Hepatocyte (in vitro differentiated cells): ENCODE data around the gene RAD51D. TPM values are rescaled to one million over a fixed set of nuclear protein-coding genes. Genes with fewer than 3 reads are reported as not detected.

ENCODE experiments used
- DNase-seq: peaks from one replicate; pipeline ENCODE4 v3.0.0-alpha.2; 2016; ENCODE audit warnings: low spot score
- H2AFZ ChIP-seq: fragments of 200-600 bp; sonication (generic); 2 replicates; pipeline ENCODE4 v1.6.0; 2016; ENCODE audit warnings: antibody characterized with exemption, mild to moderate bottlenecking
- H3K27ac ChIP-seq: fragments of 200-600 bp; sonication (generic); 2 replicates; pipeline ENCODE4 v1.5.1; 2016; ENCODE audit warnings: mild to moderate bottlenecking
- H3K27me3 ChIP-seq: fragments of 200-600 bp; sonication (generic); 2 replicates; pipeline ENCODE4 v1.6.1; 2016
- H3K36me3 ChIP-seq: fragments of 200-600 bp; sonication (generic); replicated peaks from 2 replicates; pipeline ENCODE4 v1.5.1; 2016; ENCODE audit warnings: low read depth; ENCODE audit not compliant: insufficient read depth
- H3K4me1 ChIP-seq: fragments of 200-600 bp; sonication (generic); 2 replicates; pipeline ENCODE4 v1.5.1; 2016; ENCODE audit warnings: mild to moderate bottlenecking, moderate library complexity; ENCODE audit not compliant: insufficient read depth
- H3K4me2 ChIP-seq: fragments of 200-600 bp; sonication (generic); 2 replicates; pipeline ENCODE4 v1.6.0; 2016
- H3K4me3 ChIP-seq: fragments of 200-600 bp; sonication (generic); 2 replicates; pipeline ENCODE4 v1.5.1; 2016; ENCODE audit warnings: mild to moderate bottlenecking
- H3K79me2 ChIP-seq: fragments of 200-600 bp; sonication (generic); 2 replicates; pipeline ENCODE4 v1.6.0; 2017; ENCODE audit warnings: mild to moderate bottlenecking
- H3K9me2 ChIP-seq: fragments of 200-600 bp; sonication (generic); replicated peaks from 2 replicates; pipeline ENCODE4 v1.6.0; 2017; ENCODE audit warnings: mild to moderate bottlenecking; ENCODE audit not compliant: insufficient read depth
- H3K9me3 ChIP-seq: fragments of 200-600 bp; sonication (generic); 2 replicates; pipeline ENCODE4 v1.5.1; 2016; ENCODE audit warnings: low read depth, mild to moderate bottlenecking
- H4K20me1 ChIP-seq: fragments of 200-600 bp; sonication (generic); 2 replicates; pipeline ENCODE4 v1.6.0; 2016; ENCODE audit warnings: mild to moderate bottlenecking; ENCODE audit not compliant: insufficient read depth, poor library complexity, severe bottlenecking
- CTCF ChIP-seq: fragments of 200-600 bp; sonication (generic); IDR thresholded peaks from 2 replicates; pipeline ENCODE4 v1.5.1; 2016; ENCODE audit warnings: antibody characterized with exemption, mild to moderate bottlenecking; ENCODE audit not compliant: poor library complexity
- EZH2 ChIP-seq: fragments of 200-600 bp; sonication (generic); IDR thresholded peaks from 2 replicates; pipeline ENCODE4 v1.6.1; 2016; ENCODE audit warnings: antibody characterized with exemption, mild to moderate bottlenecking, borderline replicate concordance
- EZH2phosphoT487 ChIP-seq: fragments of 200-600 bp; sonication (generic); IDR thresholded peaks from one replicate; pipeline ENCODE4 v1.6.1; 2018; ENCODE audit warnings: antibody characterized with exemption, mild to moderate bottlenecking, low read depth, moderate library complexity; ENCODE audit not compliant: unreplicated experiment, severe bottlenecking
- WGBS: methylation state at CpG from one replicate; pipeline ENCODE4 v1.1.6; 2016; ENCODE audit warnings: low lambda C conversion rate; ENCODE audit errors: missing lambda C conversion rate; 5-methylcytosine and 5-hydroxymethylcytosine counted together
- polyA plus RNA-seq: library from polyadenylated mRNA; unstranded; fragments of >200 nt; fragmentation: Nextera tagmentation; extraction: Ambion mirVana; gene quantifications from 2 replicates; pipeline ENCODE4 v1.2.1, GENCODE V29; 2016
- total RNA-seq: library from RNA; depleted of rRNA; stranded (reverse); fragments of >200 nt; gene quantifications from 2 replicates; pipeline ENCODE4 v1.2.3, GENCODE V29; 2014

RAD51D gene
- total and polyA plus RNA-seq, 2 experiments from 2014 or later, result 7.1 to 9.9 TPM

GRCh38 chr17:35052241-35052610 lies 67.4 kb downstream of the RAD51D start:
- no peaks in the 10 kb centered on the region for H3K27me3 ChIP-seq
- H3K4me1 ChIP-seq, result peaks cover 28% of the 10 kb centered on the region
- peak overlapping the region; percentile 70 for H3K4me2 ChIP-seq
- H3K27ac ChIP-seq, result peak overlapping the region; percentile 80
- H4K20me1 ChIP-seq, result peaks cover 14% of the 10 kb centered on the region
- no peak overlapping the region for H2AFZ ChIP-seq
- H3K79me2 ChIP-seq, result peaks cover 77% of the 10 kb centered on the region
- no peak for DNase-seq
- H3K4me3 ChIP-seq, result no peak overlapping the region
- TF ChIP-seq EZH2, result no peak
- TF ChIP-seq EZH2phosphoT487, result no peak
- TF ChIP-seq CTCF, result no peak
- H3K9me2 ChIP-seq, result no peaks in the 10 kb centered on the region
- H3K9me3 ChIP-seq, result no peaks in the 10 kb centered on the region
- no peaks in the 10 kb centered on the region for H3K36me3 ChIP-seq

- H3K4me1 ChIP-seq, result peaks cover 33% of the 10 kb centered on the region
- H4K20me1 ChIP-seq, result peaks cover 14% of the 10 kb centered on the region
Observed at GRCh38 chr17:35051579-35052240, 68.0 kb downstream of the RAD51D start.

GRCh38 chr17:35051183-35051578 lies 68.5 kb downstream of the RAD51D start:
- peaks cover 14% of the 10 kb centered on the region for H4K20me1 ChIP-seq
- TF ChIP-seq CTCF (no peak), EZH2phosphoT487 (no peak), EZH2 (no peak)
- H3K4me1 ChIP-seq, result peaks cover 37% of the 10 kb centered on the region
- H3K9me2 ChIP-seq, result no peaks in the 10 kb centered on the region
- H3K4me3 ChIP-seq, result no peak overlapping the region
- no peaks in the 10 kb centered on the region for H3K27me3 ChIP-seq
- H3K9me3 ChIP-seq, result no peaks in the 10 kb centered on the region
- peak overlapping the region; percentile 70 for H3K4me2 ChIP-seq
- no peaks in the 10 kb centered on the region for H3K36me3 ChIP-seq
- H2AFZ ChIP-seq, result no peak overlapping the region
- no peak for DNase-seq
- H3K79me2 ChIP-seq, result peaks cover 72% of the 10 kb centered on the region
- 23% methylated on average over 2 of the region's 2 CpGs for WGBS
- H3K27ac ChIP-seq, result peak overlapping the region; percentile 80

More at GRCh38 chr17:35051579-35052240, 68.0 kb downstream of the RAD51D start:
- Histone ChIP-seq H2AFZ (no peak overlapping the region), H3K9me3 (no peaks in the 10 kb centered on the region), H3K27ac (peak overlapping the region; percentile 80), H3K4me3 (no peak overlapping the region), H3K9me2 (no peaks in the 10 kb centered on the region), H3K79me2 (peaks cover 73% of the 10 kb centered on the region), H3K27me3 (no peaks in the 10 kb centered on the region), H3K4me2 (peak overlapping the region; percentile 70), H3K36me3 (no peaks in the 10 kb centered on the region)
- 58% methylated on average over 6 of the region's 6 CpGs for WGBS
- DNase-seq, result peak; percentile 24
- TF ChIP-seq EZH2phosphoT487, result no peak
- TF ChIP-seq EZH2, result no peak
- no peak for TF ChIP-seq CTCF
